ENCODE data around the gene ITK.

Gene ITK

GRCh38 chr5:157245886-157246285 is 65.2 kb downstream of the ITK start:
- no peak for TF ChIP-seq CTCF (IDR thresholded peaks at IDR 0.05)
- no peak overlapping the region for H3K27ac ChIP-seq
- no peak overlapping the region for H3K4me3 ChIP-seq (ENCODE audit: low read depth in 1 of 2, low read length in 1 of 2)
- H3K4me1 ChIP-seq (ENCODE audit: control insufficient read depth in 1 of 2, insufficient read depth in 1 of 2, low read depth in 1 of 2, low read length in 1 of 2) = no peaks in the 10 kb centered on the region
- no peaks in the 10 kb centered on the region for H3K9me3 ChIP-seq
- no peaks in the 10 kb centered on the region for H3K27me3 ChIP-seq
- H3K36me3 ChIP-seq = no peaks in the 10 kb centered on the region

GRCh38 chr5:157247267-157247666 is 66.6 kb downstream of the ITK start:
- H3K9me3 ChIP-seq = no peaks in the 10 kb centered on the region
- H3K27me3 ChIP-seq = no peaks in the 10 kb centered on the region
- no peak for TF ChIP-seq CTCF (IDR thresholded peaks at IDR 0.05)
- no peak overlapping the region for H3K4me3 ChIP-seq (ENCODE audit: low read depth in 1 of 2, low read length in 1 of 2)
- H3K36me3 ChIP-seq = no peaks in the 10 kb centered on the region
- H3K4me1 ChIP-seq (ENCODE audit: control insufficient read depth in 1 of 2, insufficient read depth in 1 of 2, low read depth in 1 of 2, low read length in 1 of 2) = no peaks in the 10 kb centered on the region
- H3K27ac ChIP-seq = no peak overlapping the region

- TF ChIP-seq CTCF (IDR thresholded peaks at IDR 0.05) = no peak
- Histone ChIP-seq H3K9me3 (no peaks in the 10 kb centered on the region), H3K27me3 (no peaks in the 10 kb centered on the region), H3K27ac (no peak overlapping the region), H3K4me3 (ENCODE audit: low read depth in 1 of 2, low read length in 1 of 2) (no peak overlapping the region), H3K36me3 (no peaks in the 10 kb centered on the region), H3K4me1 (ENCODE audit: control insufficient read depth in 1 of 2, insufficient read depth in 1 of 2, low read depth in 1 of 2, low read length in 1 of 2) (peaks cover 8 to 10% of the 10 kb centered on the region in 2 experiments)
Observed at GRCh38 chr5:157248821-157249470, 68.3 kb downstream of the ITK start.

- TF ChIP-seq CTCF (IDR thresholded peaks at IDR 0.05) = no peak
Observed at GRCh38 chr5:157252711-157253465, 72.2 kb downstream of the ITK start.

GRCh38 chr5:157253547-157253946 is 72.9 kb downstream of the ITK start:
- peak overlapping the region; percentile 18 for H3K27ac ChIP-seq
- peaks cover 10 to 12% of the 10 kb centered on the region in 2 experiments for H3K4me1 ChIP-seq (ENCODE audit: control insufficient read depth in 1 of 2, insufficient read depth in 1 of 2, low read depth in 1 of 2, low read length in 1 of 2)
- no peaks in the 10 kb centered on the region for H3K36me3 ChIP-seq
- H3K27me3 ChIP-seq = no peaks in the 10 kb centered on the region
- H3K9me3 ChIP-seq = no peaks in the 10 kb centered on the region
- peak; percentile 91 for TF ChIP-seq CTCF (IDR thresholded peaks at IDR 0.05)
- H3K4me3 ChIP-seq (ENCODE audit: low read depth in 1 of 2, low read length in 1 of 2) = no peak overlapping the region

More at GRCh38 chr5:157252711-157253465, 72.2 kb downstream of the ITK start:
- Histone ChIP-seq H3K27me3 (no peaks in the 10 kb centered on the region), H3K36me3 (no peaks in the 10 kb centered on the region), H3K27ac (no peak overlapping the region), H3K9me3 (no peaks in the 10 kb centered on the region), H3K4me3 (ENCODE audit: low read depth in 1 of 2, low read length in 1 of 2) (no peak overlapping the region), H3K4me1 (ENCODE audit: control insufficient read depth in 1 of 2, insufficient read depth in 1 of 2, low read depth in 1 of 2, low read length in 1 of 2) (peaks cover 10 to 12% of the 10 kb centered on the region in 2 experiments)
